ENCODE measurements around the gene F10.
"Not testable (repeated sequence)": the region's sequence is repeated elsewhere in the genome, so short reads cannot be mapped to it uniquely, and the experiment has no call there.

- not testable (repeated sequence) for TF ChIP-seq CTCF (IDR thresholded peaks at IDR 0.05 in 4 of 5, conservative IDR thresholded peaks at IDR 0.05 in 1 of 5); POLR2A (IDR thresholded peaks at IDR 0.05)
Measured at GRCh38 chr13:113102302-113102701, 20.3 kb upstream of the F10 start.
